ENCODE results near the gene NRXN3.

Gene NRXN3

DNA sequence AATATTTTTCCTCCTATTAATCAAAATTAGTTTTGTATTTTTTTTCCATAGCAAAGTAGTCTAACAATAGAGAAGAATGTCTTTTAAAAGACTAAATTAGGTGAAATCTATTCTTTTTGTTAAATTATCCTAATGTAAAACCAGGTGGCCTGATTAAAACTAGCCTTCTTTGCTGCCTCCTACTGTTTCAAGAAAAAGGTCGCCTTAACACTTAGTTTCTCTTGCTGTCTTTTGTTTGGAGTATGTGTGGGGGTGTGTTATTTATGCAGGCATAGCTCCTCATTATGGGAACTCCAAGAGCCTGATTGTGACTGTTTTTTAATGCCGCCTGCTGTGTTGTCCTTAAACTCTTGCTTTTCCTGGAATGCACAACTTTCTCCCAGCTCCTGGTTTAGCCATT, 1185.9 kb downstream of the NRXN3 start:
- no peak for DNase-seq (ENCODE audit: extremely low read depth, low read depth)
- TF ChIP-seq, protein P1, sequence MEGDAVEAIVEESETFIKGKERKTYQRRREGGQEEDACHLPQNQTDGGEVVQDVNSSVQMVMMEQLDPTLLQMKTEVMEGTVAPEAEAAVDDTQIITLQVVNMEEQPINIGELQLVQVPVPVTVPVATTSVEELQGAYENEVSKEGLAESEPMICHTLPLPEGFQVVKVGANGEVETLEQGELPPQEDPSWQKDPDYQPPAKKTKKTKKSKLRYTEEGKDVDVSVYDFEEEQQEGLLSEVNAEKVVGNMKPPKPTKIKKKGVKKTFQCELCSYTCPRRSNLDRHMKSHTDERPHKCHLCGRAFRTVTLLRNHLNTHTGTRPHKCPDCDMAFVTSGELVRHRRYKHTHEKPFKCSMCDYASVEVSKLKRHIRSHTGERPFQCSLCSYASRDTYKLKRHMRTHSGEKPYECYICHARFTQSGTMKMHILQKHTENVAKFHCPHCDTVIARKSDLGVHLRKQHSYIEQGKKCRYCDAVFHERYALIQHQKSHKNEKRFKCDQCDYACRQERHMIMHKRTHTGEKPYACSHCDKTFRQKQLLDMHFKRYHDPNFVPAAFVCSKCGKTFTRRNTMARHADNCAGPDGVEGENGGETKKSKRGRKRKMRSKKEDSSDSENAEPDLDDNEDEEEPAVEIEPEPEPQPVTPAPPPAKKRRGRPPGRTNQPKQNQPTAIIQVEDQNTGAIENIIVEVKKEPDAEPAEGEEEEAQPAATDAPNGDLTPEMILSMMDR (IDR thresholded peaks at IDR 0.05; ENCODE audit: low read depth, low read length), result no peak

DNA sequence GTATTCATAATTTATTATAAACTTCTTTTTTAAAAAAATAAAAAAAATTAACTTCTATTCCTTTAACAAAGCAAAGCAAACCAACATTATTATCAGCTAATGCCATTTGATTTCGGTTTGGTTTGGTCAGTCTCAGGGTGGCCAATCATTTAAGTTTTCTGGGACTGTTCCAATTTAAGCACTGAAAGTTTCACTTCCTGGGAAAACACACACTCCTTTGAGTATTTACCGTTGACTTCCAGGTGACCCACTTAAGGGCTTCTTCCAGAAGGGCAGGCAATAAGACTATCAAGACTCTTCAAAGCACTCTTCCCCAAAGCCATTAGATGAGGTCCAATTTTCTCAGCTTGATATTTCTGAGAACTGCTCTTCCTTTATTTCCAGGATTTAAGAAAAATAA, 1187.1 kb downstream of the NRXN3 start:
- TF ChIP-seq, protein P1 (IDR thresholded peaks at IDR 0.05; ENCODE audit: low read depth, low read length), result no peak
- DNase-seq (ENCODE audit: extremely low read depth, low read depth), result no peak

DNA sequence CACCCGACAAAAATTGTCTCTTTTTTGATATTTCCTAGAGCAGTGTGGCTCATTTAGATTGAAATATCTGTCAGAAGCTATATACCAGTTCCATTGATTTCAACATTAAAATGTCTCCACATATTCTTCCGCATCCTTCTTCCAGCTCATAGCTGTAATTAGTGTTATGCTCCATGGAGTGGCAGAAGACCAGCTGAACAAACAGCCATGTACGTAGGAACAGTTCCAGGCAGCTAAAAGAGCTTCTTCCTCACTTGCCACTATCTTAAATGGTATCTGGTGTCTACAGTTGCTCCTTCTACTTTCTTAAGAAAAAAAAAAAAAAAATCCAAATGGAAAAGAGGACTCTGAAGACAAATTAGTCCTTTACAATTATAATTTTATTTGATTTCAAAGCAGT, 1193.1 kb downstream of the NRXN3 start:
- TF ChIP-seq, protein P1 (IDR thresholded peaks at IDR 0.05; ENCODE audit: low read depth, low read length), result no peak
- no peak for DNase-seq (ENCODE audit: extremely low read depth, low read depth)

DNA sequence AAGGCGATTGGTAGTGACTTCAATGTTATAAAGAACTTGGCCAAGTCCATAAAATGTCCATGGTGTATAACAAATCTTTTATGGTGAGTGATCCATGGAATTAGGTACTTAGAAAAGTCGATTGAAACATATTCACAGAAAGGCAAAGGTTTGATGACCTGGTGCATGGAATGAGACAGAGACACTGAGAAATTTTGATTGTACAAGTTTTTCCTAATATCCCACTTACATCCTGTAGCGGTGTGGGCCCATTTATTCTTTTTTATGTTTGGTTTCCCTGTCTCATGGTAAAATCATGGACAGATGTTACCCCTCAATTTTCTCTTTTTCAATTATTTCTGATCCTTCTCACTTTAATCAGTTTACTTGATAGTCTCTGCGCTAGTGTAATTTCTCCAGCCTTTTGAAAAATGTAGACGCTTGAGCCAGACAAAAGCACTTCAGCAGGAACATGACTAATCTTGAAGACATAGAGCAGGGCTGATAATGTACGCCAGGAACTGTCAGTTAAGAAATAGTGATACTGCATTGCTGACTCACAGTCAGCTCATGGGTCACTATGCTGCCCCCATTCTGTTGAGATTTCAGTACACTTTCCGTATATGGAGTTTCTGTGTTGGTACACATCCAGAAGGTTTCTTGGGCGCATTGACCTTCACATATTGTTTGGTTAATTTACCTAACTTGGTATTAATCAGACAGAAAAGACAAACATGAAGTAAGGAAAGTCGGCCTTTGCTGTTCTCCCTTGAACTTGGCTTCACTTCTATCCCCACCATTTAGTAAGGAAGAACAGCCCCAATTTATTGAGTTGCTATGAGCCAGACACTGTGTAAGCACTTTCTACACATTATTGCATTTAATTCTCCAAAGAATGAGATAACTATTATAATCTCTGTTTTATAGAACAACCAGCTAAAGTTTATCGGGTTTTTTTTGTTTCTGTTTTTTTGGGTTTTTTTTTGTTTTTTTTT, 1199.5 kb downstream of the NRXN3 start:
- no peak for DNase-seq (ENCODE audit: extremely low read depth, low read depth)
- TF ChIP-seq, protein P1 (IDR thresholded peaks at IDR 0.05; ENCODE audit: low read depth, low read length), result no peak

DNA sequence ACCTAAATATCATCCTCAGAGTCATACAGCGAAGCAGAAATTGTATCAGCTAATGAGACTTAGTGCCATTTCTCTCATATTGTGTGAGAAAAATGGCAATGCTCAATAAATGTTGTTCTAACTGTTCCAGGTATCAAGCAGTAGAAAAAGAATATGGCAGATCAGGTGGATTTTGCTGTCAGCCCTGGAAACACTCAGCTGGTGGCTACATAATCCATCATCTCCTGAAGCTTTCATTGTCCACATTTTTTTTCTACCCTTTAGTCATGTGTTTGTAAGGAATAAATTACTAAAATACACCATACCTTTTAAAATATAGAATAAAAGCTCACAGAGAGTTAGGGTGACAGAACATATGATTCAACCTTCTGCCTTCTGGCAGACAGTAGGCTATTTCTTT, 1200.8 kb downstream of the NRXN3 start:
- DNase-seq (ENCODE audit: extremely low read depth, low read depth), result no peak
- TF ChIP-seq, protein P1 (IDR thresholded peaks at IDR 0.05; ENCODE audit: low read depth, low read length), result no peak

DNA sequence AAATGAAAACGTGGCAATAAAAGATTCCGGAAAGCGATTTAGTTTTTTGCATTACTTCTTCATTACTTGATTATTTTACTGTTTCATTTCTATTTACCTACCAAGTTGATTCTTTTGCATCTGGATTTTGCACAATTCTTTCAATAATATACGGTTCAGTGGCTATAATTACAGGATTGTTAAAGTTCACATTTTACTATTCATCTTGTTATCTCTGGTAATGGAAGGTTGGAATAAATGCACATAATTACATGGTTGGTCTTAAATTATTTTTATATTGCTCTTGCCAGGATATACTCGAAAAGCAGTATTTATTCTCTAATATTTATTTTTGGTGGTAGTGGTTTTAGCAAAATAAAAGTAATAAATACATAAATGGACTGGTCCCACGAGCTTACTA, 1203.3 kb downstream of the NRXN3 start:
- no peak for DNase-seq (ENCODE audit: extremely low read depth, low read depth)
- TF ChIP-seq, protein P1 (IDR thresholded peaks at IDR 0.05; ENCODE audit: low read depth, low read length), result no peak

DNA sequence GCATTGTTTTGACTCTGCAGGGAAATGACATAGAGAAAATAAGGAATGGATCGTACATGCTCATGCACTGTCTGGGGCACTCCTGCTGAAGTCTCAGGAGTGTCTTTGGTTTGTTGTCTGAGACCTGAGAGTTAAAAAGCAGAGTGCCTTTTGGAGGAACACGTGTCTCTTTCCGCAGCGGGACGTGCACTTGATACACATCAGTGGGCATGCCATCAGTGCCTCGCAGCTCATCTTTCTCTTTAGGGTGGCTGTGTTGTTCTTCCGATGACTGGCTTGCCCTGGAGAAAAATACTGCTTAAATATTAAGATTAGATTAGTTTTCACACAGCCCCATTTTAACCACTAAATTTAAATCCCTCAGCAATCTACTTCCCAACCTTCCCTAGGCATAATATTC, 1205.2 kb downstream of the NRXN3 start:
- no peak for DNase-seq (ENCODE audit: extremely low read depth, low read depth)
- TF ChIP-seq, protein P1 (IDR thresholded peaks at IDR 0.05; ENCODE audit: low read depth, low read length), result no peak
